AG09319 (cell line): ENCODE data around the gene C11orf21.

ENCODE experiments used
- DNase-seq: peaks from one replicate; pipeline ENCODE4 v3.0.0-alpha.2; 2010; ENCODE audit warnings: low read depth; ENCODE audit errors: extremely low read depth
- CTCF ChIP-seq: IDR thresholded peaks from 2 replicates; pipeline ENCODE4 v1.5.1; 2011; ENCODE audit warnings: low read depth, mild to moderate bottlenecking, inconsistent platforms, low read length, moderate library complexity

The C11orf21 gene

DNA sequence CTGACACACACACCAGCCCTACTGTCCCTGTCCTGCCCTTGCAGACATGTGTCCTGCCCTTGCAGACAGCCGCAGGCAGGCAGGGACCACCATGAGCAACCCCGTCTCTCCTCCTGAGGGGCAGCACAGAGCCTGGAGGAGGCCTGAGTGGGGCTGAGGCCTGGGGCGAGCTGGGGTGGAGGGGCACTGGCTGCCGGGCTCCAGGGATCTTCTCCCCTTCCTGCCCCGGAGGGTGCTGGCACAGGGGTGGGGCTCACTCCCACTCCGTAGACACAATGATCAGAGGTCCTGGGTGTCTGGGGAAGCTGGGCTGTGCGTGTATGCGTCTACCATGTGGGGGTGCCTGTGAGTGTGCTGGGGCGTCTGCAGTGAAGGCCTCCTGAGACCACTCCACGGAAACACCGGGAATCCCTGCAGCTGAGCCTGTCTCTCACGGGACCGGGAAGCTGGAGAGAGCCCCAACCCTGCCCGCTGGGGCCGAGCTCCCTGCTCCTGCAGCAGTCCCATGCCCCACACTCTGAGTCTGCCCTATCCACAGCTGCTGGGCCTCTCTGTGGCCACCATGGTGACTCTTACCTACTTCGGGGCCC lies 683 bp upstream of the C11orf21 start:
- DNase-seq: no peak
- TF ChIP-seq CTCF: no peak

GRCh38 chr11:2300936-2301630 lies 635 bp downstream of the C11orf21 start:
- DNase-seq: no peak
- TF ChIP-seq CTCF: no peak

- TF ChIP-seq CTCF: no peak
- DNase-seq: no peak
Observed at GRCh38 chr11:2300290-2300935, 1.3 kb downstream of the C11orf21 start.

GRCh38 chr11:2299773-2300172 lies 1.9 kb downstream of the C11orf21 start:
- no peak for DNase-seq
- TF ChIP-seq CTCF: no peak

DNA sequence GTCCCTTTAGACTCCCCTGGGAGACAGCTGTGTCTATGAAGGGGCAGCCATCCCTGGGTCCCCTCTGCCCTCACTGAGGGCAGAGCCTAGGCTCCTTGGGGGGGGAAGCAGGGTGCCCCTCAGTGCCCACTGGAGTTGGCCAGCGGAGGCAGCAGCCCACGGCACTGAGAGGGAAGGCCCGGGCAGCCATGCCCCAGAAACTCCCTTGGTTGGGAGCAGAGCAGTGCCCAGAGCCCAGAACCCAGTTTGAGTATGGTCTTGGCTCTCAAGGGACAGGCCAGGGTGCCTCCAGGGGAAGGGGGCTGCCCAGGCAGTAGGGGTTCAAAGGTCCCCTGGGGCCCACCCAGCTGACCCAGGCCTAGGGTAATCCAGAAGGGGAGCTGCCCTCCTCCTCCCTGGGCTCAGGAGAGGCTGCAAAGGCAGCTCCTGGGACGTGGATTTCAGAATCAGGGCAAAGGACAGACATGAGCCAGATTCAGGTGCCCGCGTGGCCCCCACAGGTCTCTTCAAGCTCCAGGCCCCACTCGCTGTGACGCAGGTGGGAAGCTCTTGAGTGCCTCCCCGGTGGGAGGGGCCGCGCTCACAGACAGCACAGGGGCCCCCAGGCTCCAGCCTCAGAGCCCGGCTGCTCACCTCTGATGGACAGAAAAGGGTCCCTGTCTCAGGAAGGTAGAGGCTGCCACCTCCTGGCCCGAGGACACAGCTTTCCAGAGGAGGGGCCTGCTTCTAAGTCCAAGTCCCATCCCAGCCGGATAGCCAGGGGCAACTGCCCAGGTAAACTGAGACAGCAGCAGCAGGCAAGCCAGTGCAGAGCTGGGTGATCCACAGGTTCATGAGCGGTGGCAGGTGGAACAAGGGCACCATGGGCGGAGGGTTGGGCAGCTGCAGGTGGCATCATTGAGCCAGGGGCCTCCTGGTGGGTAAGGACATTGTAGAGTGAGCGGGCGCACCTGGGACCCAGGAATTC lies 2.6 kb downstream of the C11orf21 start:
- TF ChIP-seq CTCF: no peak
- DNase-seq: no peak

- DNase-seq: no peak
- TF ChIP-seq CTCF: no peak
Observed at GRCh38 chr11:2298131-2298794, 3.5 kb downstream of the C11orf21 start.
